ENCODE measurements around the gene MINDY1.

- TF ChIP-seq, protein P1, sequence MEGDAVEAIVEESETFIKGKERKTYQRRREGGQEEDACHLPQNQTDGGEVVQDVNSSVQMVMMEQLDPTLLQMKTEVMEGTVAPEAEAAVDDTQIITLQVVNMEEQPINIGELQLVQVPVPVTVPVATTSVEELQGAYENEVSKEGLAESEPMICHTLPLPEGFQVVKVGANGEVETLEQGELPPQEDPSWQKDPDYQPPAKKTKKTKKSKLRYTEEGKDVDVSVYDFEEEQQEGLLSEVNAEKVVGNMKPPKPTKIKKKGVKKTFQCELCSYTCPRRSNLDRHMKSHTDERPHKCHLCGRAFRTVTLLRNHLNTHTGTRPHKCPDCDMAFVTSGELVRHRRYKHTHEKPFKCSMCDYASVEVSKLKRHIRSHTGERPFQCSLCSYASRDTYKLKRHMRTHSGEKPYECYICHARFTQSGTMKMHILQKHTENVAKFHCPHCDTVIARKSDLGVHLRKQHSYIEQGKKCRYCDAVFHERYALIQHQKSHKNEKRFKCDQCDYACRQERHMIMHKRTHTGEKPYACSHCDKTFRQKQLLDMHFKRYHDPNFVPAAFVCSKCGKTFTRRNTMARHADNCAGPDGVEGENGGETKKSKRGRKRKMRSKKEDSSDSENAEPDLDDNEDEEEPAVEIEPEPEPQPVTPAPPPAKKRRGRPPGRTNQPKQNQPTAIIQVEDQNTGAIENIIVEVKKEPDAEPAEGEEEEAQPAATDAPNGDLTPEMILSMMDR (IDR thresholded peaks at IDR 0.05), result no peak
- TF ChIP-seq EZH2 (IDR thresholded peaks at IDR 0.05; ENCODE audit: borderline replicate concordance, insufficient read depth, low read depth, low read length, poor library complexity, severe bottlenecking), result no peak
Observed at GRCh38 chr1:151012684-151013471, 6.2 kb upstream of the MINDY1 start.

Measured in B cell (primary cell).